ENCODE results near the gene SAMSN1.

The SAMSN1 gene

GRCh38 chr21:14448784-14449183, 97.3 kb downstream of the SAMSN1 start:
- DNase-seq (ENCODE audit: low read depth in 2 of 3, low spot score in 2 of 3): no peak

- DNase-seq (ENCODE audit: low read depth in 2 of 3, low spot score in 2 of 3): no peak
These were observed 107.9 kb downstream of the SAMSN1 start for GRCh38 chr21:14438211-14438610.

GRCh38 chr21:14435423-14435822, 110.7 kb downstream of the SAMSN1 start:
- no peak for DNase-seq (ENCODE audit: low read depth in 2 of 3, low spot score in 2 of 3)

Data from activated CD8-positive, alpha-beta memory T cell treated with anti-CD3 and anti-CD28 coated beads for 48 hours (primary cell).